GM12872 (cell line): ENCODE data around the gene SFN.

Experiments
- TF ChIP-seq, protein P1 (sequence below): IDR thresholded peaks from 3 replicates; pipeline ENCODE4 v1.5.1; 2011; ENCODE audit warnings: low read depth, mild to moderate bottlenecking, low read length, moderate library complexity; ENCODE audit not compliant: insufficient read depth

The SFN gene

DNA sequence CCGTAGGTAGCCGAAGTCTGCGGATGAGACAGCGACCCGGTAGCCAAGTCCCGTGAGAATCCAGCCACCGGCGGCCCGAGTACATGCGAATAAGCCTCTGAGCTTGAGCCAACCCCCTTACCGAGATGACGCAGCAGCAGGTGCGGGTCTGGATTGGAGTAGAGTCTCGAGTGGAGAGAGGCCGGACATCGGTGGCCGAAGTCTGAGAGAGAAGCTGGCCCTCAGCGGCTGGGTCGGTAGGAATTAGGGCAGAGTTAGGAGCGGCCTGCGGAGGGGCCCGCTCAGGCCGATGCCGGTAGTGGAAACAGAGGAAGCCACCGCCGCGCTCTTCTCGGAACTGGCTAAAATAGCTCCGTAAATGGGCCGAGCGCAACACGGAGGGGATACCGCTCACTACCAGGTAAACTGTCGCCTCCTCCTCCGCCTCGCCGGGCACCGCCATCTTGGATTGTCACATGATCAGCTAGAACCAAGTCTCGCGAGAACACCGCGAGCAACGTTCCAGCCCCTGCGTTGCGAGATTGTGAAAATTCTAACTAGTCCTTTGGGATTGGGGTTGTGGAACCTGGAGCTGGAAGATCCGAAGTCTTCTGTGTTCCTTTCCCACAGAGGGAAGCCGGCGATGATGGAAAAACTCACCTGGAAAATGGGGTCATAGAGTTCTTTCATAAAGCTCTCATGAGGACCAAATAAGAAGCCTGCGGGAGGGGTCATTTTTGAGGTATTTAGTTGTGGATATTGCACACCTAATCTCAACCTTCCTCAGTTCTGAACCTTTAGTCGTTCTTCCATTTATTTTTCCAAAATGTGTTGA lies 37.3 kb downstream of the SFN start, which contains the start of gene GPATCH3:
GPATCH3 (minus strand) TSS at position 467 of the 814 bp plus-strand sequence; CDS start at position 442, 25 bp downstream.
- TF ChIP-seq, protein P1, sequence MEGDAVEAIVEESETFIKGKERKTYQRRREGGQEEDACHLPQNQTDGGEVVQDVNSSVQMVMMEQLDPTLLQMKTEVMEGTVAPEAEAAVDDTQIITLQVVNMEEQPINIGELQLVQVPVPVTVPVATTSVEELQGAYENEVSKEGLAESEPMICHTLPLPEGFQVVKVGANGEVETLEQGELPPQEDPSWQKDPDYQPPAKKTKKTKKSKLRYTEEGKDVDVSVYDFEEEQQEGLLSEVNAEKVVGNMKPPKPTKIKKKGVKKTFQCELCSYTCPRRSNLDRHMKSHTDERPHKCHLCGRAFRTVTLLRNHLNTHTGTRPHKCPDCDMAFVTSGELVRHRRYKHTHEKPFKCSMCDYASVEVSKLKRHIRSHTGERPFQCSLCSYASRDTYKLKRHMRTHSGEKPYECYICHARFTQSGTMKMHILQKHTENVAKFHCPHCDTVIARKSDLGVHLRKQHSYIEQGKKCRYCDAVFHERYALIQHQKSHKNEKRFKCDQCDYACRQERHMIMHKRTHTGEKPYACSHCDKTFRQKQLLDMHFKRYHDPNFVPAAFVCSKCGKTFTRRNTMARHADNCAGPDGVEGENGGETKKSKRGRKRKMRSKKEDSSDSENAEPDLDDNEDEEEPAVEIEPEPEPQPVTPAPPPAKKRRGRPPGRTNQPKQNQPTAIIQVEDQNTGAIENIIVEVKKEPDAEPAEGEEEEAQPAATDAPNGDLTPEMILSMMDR = no peak

GRCh38 chr1:26900815-26901511 lies 38.0 kb downstream of the SFN start:
- TF ChIP-seq, protein P1 = no peak

- TF ChIP-seq, protein P1 = no peak
Observed at GRCh38 chr1:26907071-26907917, 44.3 kb downstream of the SFN start.

- TF ChIP-seq, protein P1 = no peak
Observed at GRCh38 chr1:26909951-26910342, 47.0 kb downstream of the SFN start.

GRCh38 chr1:26910343-26911160 lies 47.6 kb downstream of the SFN start:
- TF ChIP-seq, protein P1 = no peak

GRCh38 chr1:26911399-26912146 lies 48.6 kb downstream of the SFN start:
- TF ChIP-seq, protein P1 = no peak
